ENCODE data around the gene CEP128. TPM values are rescaled to one million over a fixed set of nuclear protein-coding genes. Genes with fewer than 3 reads are reported as not detected.

Gene CEP128
- polyA plus RNA-seq, 1 of the 3 experiments (the other 2 are of a cell fraction) = 1.2 TPM

- Histone ChIP-seq H3K36me3 (replicated peaks in 1 of 2; ENCODE audit: control insufficient read depth in 1 of 2, insufficient read depth in 2 of 2, low read length in 1 of 2) (no peaks in the 10 kb centered on the region), H3F3A (replicated peaks; ENCODE audit: insufficient read depth) (no peaks in the 10 kb centered on the region), H3K4me1 (ENCODE audit: control insufficient read depth in 1 of 2, insufficient read depth in 2 of 2, low read depth in 1 of 2, low read length in 1 of 2) (no peaks in the 10 kb centered on the region), H3K9me3 (no peaks in the 10 kb centered on the region), H3K9ac (no peak overlapping the region), H3K79me2 (ENCODE audit: insufficient read depth) (no peaks in the 10 kb centered on the region), H3K4me3 (ENCODE audit: low read depth in 2 of 2, low read length in 1 of 2) (no peak overlapping the region), H3K9me2 (no peaks in the 10 kb centered on the region), H2AFZ (ENCODE audit: low read depth) (no peak overlapping the region), H3K27ac (ENCODE audit: low read depth in 2 of 2, low read length in 1 of 2) (no peak overlapping the region; a peak in 1 of 4 replicates), H4K20me1 (ENCODE audit: insufficient read depth) (no peaks in the 10 kb centered on the region), H3K4me2 (no peak overlapping the region), H3K27me3 (ENCODE audit: insufficient read depth) (no peaks in the 10 kb centered on the region)
- 92% methylated on average over 1 of the region's 1 CpG for WGBS (ENCODE audit: low lambda C conversion rate)
- no peak for DNase-seq
- TF ChIP-seq FOXJ3 (CRISPR knock-in tag; IDR thresholded peaks at IDR 0.05) (no peak), REST (IDR thresholded peaks at IDR 0.05; ENCODE audit: low read depth, low read length) (no peak), POLR2AphosphoS5 (IDR thresholded peaks at IDR 0.05; ENCODE audit: low read depth, low read length) (no peak), GATA2 (CRISPR knock-in tag; IDR thresholded peaks at IDR 0.05) (no peak), RFX5 (IDR thresholded peaks at IDR 0.05; ENCODE audit: low read length) (no peak), ZBTB33 (IDR thresholded peaks at IDR 0.05; ENCODE audit: borderline replicate concordance, low read depth) (no peak), MAX (IDR thresholded peaks at IDR 0.05; ENCODE audit: low read depth) (no peak), RXRA (IDR thresholded peaks at IDR 0.05; ENCODE audit: borderline replicate concordance, low read depth) (no peak), RAD21 (IDR thresholded peaks at IDR 0.05; ENCODE audit: low read length) (no peak), NFIC (IDR thresholded peaks at IDR 0.05; ENCODE audit: borderline replicate concordance) (no peak), USF2 (IDR thresholded peaks at IDR 0.05; ENCODE audit: borderline replicate concordance, low read depth, low read length) (no peak), RCOR1 (IDR thresholded peaks at IDR 0.05; ENCODE audit: low read length) (no peak), SMC3 (IDR thresholded peaks at IDR 0.05; ENCODE audit: low read depth, low read length) (no peak), EZH2phosphoT487 (IDR thresholded peaks at IDR 0.05; ENCODE audit: borderline replicate concordance, low read depth) (no peak)
- ChIA-PET POLR2A (no interaction called here), CTCF (interaction anchor here (0.6 kb wide), 1 partner anchor 13 kb away, joined by 3 read pairs; no protein-coding TSS in a partner anchor)
Measured at GRCh38 chr14:80522411-80522810, 419.1 kb downstream of the CEP128 start.

Data from SK-N-SH (cell line).